Right lobe of liver (tissue), 4 donors: ENCODE results near the gene DAW1.

Experiments
- POLR2A ChIP-seq: fragments of 450-650 bp; IDR thresholded peaks from one replicate; pipeline ENCODE4 v1.6.1; 2017; ENCODE audit warnings: antibody characterized with exemption, mild to moderate bottlenecking
- TF ChIP-seq, protein P1 (sequence below), 4 donors: fragments of 200-600 bp in 3 of 4; fragments of 450-650 bp in 1 of 4; IDR thresholded peaks; one replicate each; pipeline versions ENCODE4 v1.5.1 to v1.8.0; 2016 to 2022; ENCODE audit warnings: antibody characterized with exemption in 4 of 4, mild to moderate bottlenecking in 2 of 4
- donor health status: DM: no; HTN: no; CAD: no.
- donor health status: DM: no; HTN: no; CAD: no.
- donor health status: DM: no; HTN: yes; CAD: no.

DNA sequence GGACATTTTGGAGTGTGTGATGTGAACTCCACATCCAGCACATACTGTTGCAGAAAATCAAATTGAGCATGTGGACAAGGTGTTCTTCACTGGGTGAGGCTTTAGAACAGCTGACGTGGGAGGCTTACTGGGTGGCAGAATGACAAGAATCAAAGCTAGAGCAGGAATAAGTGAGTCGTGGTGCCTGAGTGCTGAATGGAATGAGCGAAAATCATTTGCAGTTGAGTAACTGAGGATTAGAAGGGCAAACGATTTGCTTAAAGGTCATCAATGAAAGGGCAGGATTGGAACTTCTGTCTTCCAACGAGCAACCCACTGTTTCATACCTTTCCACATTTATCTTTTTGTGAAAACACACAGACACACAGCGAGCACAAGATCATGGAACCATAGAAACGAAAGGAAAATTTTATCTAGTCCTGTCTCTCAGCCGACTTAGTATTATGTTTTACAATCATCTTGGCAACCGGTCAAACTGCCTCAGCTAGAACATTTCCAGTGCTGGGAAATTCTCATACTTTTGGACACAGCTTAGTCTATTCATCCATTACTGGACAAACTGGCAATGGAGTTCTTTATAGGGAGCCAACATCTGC, 7.2 kb upstream of the DAW1 start:
- TF ChIP-seq, protein P1, sequence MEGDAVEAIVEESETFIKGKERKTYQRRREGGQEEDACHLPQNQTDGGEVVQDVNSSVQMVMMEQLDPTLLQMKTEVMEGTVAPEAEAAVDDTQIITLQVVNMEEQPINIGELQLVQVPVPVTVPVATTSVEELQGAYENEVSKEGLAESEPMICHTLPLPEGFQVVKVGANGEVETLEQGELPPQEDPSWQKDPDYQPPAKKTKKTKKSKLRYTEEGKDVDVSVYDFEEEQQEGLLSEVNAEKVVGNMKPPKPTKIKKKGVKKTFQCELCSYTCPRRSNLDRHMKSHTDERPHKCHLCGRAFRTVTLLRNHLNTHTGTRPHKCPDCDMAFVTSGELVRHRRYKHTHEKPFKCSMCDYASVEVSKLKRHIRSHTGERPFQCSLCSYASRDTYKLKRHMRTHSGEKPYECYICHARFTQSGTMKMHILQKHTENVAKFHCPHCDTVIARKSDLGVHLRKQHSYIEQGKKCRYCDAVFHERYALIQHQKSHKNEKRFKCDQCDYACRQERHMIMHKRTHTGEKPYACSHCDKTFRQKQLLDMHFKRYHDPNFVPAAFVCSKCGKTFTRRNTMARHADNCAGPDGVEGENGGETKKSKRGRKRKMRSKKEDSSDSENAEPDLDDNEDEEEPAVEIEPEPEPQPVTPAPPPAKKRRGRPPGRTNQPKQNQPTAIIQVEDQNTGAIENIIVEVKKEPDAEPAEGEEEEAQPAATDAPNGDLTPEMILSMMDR (IDR thresholded peaks at IDR 0.05): no peak
- TF ChIP-seq POLR2A: no peak
